ENCODE results near the gene LRIG1. TPM values are rescaled to one million over a fixed set of nuclear protein-coding genes. Genes with fewer than 3 reads are reported as not detected.

Gene LRIG1
- total and polyA plus RNA-seq, 2 of the 8 experiments (the other 6 are each of a cell fraction or from before 2014, with no cell fraction given), result 78.1 to 88.7 TPM

DNA sequence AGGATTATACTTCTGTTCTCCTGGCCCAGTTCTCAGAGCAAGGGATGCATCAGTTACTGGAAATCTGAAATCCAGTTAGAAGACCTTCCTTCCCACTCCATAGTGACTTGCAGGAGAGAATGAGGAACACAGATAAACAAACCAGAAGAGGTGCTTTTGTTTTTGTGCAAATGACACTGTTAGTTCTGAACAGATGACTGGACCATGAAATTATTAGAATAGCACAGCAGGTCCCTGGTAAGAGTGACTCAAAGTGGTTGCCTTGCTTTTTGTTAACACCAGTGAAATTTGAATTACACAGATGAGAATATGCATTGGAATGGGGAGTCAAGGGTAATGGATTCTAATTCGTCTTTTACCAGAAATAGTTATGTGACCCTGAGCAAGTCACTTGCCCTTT lies 30.4 kb upstream of the LRIG1 start:
- peaks cover 4 to 20% (median 18%) of the 10 kb centered on the region in 4 experiments; a peak in 6 of 7 replicates for H3K4me1 ChIP-seq (replicated peaks in 1 of 4; ENCODE audit: control insufficient read depth in 3 of 4, insufficient read depth in 4 of 4, low read length in 3 of 4)
- no peaks in the 10 kb centered on the region for H4K20me1 ChIP-seq (replicated peaks in 1 of 2; ENCODE audit: control insufficient read depth in 1 of 2, insufficient read depth in 2 of 2, low read length in 2 of 2)
- H4K5ac ChIP-seq (ENCODE audit: insufficient read length, low read depth, low read length), result peak overlapping the region; percentile 82
- no peaks in the 10 kb centered on the region for H3K23me2 ChIP-seq (ENCODE audit: low read depth, low read length)
- TF ChIP-seq HDAC6 (IDR thresholded peaks at IDR 0.05; ENCODE audit: low read depth, low read length) (no peak), HDAC2 (IDR thresholded peaks at IDR 0.05; ENCODE audit: borderline replicate concordance in 1 of 2, low read depth in 2 of 2, low read length in 2 of 2) (peak in 1 of 2 experiments; percentile 30; a peak in 1 of 4 replicates), KDM1A (IDR thresholded peaks at IDR 0.05; ENCODE audit: borderline replicate concordance, low read length) (peak; percentile 26; the same call in 1 of the 2 replicates)
- WGBS, 2 experiments (ENCODE audit: extremely low coverage in 1 of 2, insufficient coverage in 1 of 2, insufficient read length in 1 of 2, insufficient replicate concordance in 2 of 2, low coverage in 1 of 2, low lambda C conversion rate in 2 of 2, missing lambda C conversion rate in 1 of 2), result 10% methylated on average over 1 of the region's 1 CpG; no CpG with 5 or more reads in 1 of the 2 experiments
- H3K79me2 ChIP-seq (ENCODE audit: control insufficient read depth in 1 of 2, insufficient read depth in 2 of 2, low read length in 2 of 2), result no peaks in the 10 kb centered on the region
- no peak overlapping the region for H4K8ac ChIP-seq (ENCODE audit: extremely low read depth, insufficient read depth, low read length)
- ChIA-PET POLR2A (ENCODE audit: partially characterized antibody) (interaction anchor here (2.0 kb wide), 1 partner anchor 42 kb away, joined by 8 read pairs; no protein-coding TSS in a partner anchor), CTCF (ENCODE audit: partially characterized antibody) (interaction anchor here (1.4 kb wide), 1 partner anchor 10 kb away, joined by 4 read pairs; no protein-coding TSS in a partner anchor)
- H3K4me3 ChIP-seq (ENCODE audit: extremely low read depth in 1 of 4, insufficient read depth in 2 of 4, low read depth in 3 of 4, low read length in 4 of 4), result peak overlapping the region in 1 of 4 experiments; percentile 36; a peak in 1 of 8 replicates
- H2BK12ac ChIP-seq (ENCODE audit: low read depth, low read length), result 0 out of 2 replicates have a peak overlapping the region, but pooled peaks have one; percentile 13
- no peak overlapping the region for H2AK5ac ChIP-seq (ENCODE audit: low read depth, low read length)
- no peak overlapping the region for H3K14ac ChIP-seq (ENCODE audit: insufficient read length)
- 0 out of 2 replicates have a peak overlapping the region, but pooled peaks have one; percentile 2 for H3K27ac ChIP-seq (ENCODE audit: low read depth, low read length)
- no peak overlapping the region for H2BK15ac ChIP-seq (ENCODE audit: low read length)
- H2BK20ac ChIP-seq (ENCODE audit: low read length), result peak overlapping the region; percentile 97
- no peak overlapping the region for H4K91ac ChIP-seq (replicated peaks; ENCODE audit: insufficient read length, low read length)
- H2AFZ ChIP-seq (ENCODE audit: low read length), result no peak overlapping the region
- no peaks in the 10 kb centered on the region for H3K36me3 ChIP-seq (ENCODE audit: control insufficient read depth in 2 of 4, insufficient read depth in 4 of 4, low read length in 3 of 4)
- no peak overlapping the region for H3K23ac ChIP-seq (ENCODE audit: insufficient read length)
- no peak overlapping the region for H3K9ac ChIP-seq (replicated peaks in 1 of 4; ENCODE audit: extremely low read depth in 1 of 4, low read depth in 3 of 4, low read length in 3 of 4)
- no peak overlapping the region for H3K56ac ChIP-seq (replicated peaks; ENCODE audit: insufficient read length, low read depth, low read length)
- no peak overlapping the region for H2BK120ac ChIP-seq (replicated peaks; ENCODE audit: low read depth, low read length)
- no peaks in the 10 kb centered on the region for H3K9me3 ChIP-seq (ENCODE audit: insufficient read depth in 2 of 2, low read depth in 1 of 2, low read length in 1 of 2)
- no peak for DNase-seq (ENCODE audit: low read depth in 1 of 2, low spot score in 2 of 2)
- H3K4ac ChIP-seq (replicated peaks; ENCODE audit: insufficient read length, low read depth, low read length), result no peak overlapping the region
- H3K18ac ChIP-seq (ENCODE audit: extremely low read depth, low read length), result peak overlapping the region; percentile 62; the same call in 1 of the 2 replicates
- no peak overlapping the region; the same call in 1 of the 2 replicates for H2BK5ac ChIP-seq (ENCODE audit: low read depth, low read length)
- no peaks in the 10 kb centered on the region for H3K79me1 ChIP-seq (ENCODE audit: low read depth, low read length)
- peak; percentile 28 for FAIRE-seq
- H3K27me3 ChIP-seq (replicated peaks in 1 of 4; ENCODE audit: control insufficient read depth in 3 of 4, extremely low read depth in 1 of 4, insufficient read depth in 3 of 4, low read length in 3 of 4), result no peaks in the 10 kb centered on the region
- H3K4me2 ChIP-seq (ENCODE audit: insufficient read depth in 1 of 2, low read depth in 2 of 2, low read length in 2 of 2), result peak overlapping the region; percentile 54 to 69
